Measurements from ENCODE around the gene DHRS4L2.
A peak's percentile ranks its signal among the peaks of the same experiment; 100 is the strongest.
"Not testable (repeated sequence)": the region's sequence is repeated elsewhere in the genome, so short reads cannot be mapped to it uniquely, and the experiment has no call there.

The DHRS4L2 gene

GRCh38 chr14:23988607-23989363 lies at the start of gene DHRS4L2:
DHRS4L2 (plus strand) TSS chr14:23988929; CDS start chr14:23988948, 19 bp downstream.
- peak; percentile 73 for DNase-seq

GRCh38 chr14:23939607-23940326 lies 49.0 kb upstream of the DHRS4L2 start:
- no peak for DNase-seq

GRCh38 chr14:23941230-23941629 lies 47.5 kb upstream of the DHRS4L2 start:
- no peak for DNase-seq

GRCh38 chr14:23941669-23942068 lies 47.1 kb upstream of the DHRS4L2 start:
- no peak for DNase-seq

- no peak for DNase-seq
Measured at GRCh38 chr14:23942587-23942986, 46.1 kb upstream of the DHRS4L2 start.

- DNase-seq, result not testable (repeated sequence)
Measured at GRCh38 chr14:23949069-23949468, 39.7 kb upstream of the DHRS4L2 start.

GRCh38 chr14:23950411-23951135 lies 38.2 kb upstream of the DHRS4L2 start:
- DNase-seq, result no peak

GRCh38 chr14:23951136-23951466 lies 37.6 kb upstream of the DHRS4L2 start:
- not testable (repeated sequence) for DNase-seq

- DNase-seq, result no peak
Measured at GRCh38 chr14:23951590-23952201, 37.0 kb upstream of the DHRS4L2 start.

GRCh38 chr14:23953116-23953463 lies 35.6 kb upstream of the DHRS4L2 start:
- DNase-seq, result not testable (repeated sequence)

GRCh38 chr14:23953464-23954278 lies 35.1 kb upstream of the DHRS4L2 start, which contains the start of gene DHRS4:
DHRS4 (plus strand) TSS chr14:23953770; CDS start chr14:23953789, 19 bp downstream.
- peak; percentile 86 for DNase-seq

GRCh38 chr14:23954279-23954614 lies 34.5 kb upstream of the DHRS4L2 start:
- DNase-seq, result not testable (repeated sequence)

GRCh38 chr14:23954965-23955364 lies 33.8 kb upstream of the DHRS4L2 start:
- DNase-seq, result not testable (repeated sequence)

GRCh38 chr14:23955811-23956210 lies 32.9 kb upstream of the DHRS4L2 start:
- DNase-seq, result not testable (repeated sequence)

GRCh38 chr14:23957913-23958569 lies 30.7 kb upstream of the DHRS4L2 start:
- not testable (repeated sequence) for DNase-seq

- DNase-seq, result not testable (repeated sequence)
Measured at GRCh38 chr14:23960899-23961298, 27.8 kb upstream of the DHRS4L2 start.

GRCh38 chr14:23961704-23962103 lies 27.0 kb upstream of the DHRS4L2 start:
- DNase-seq, result not testable (repeated sequence)

GRCh38 chr14:23969130-23969480 lies 19.6 kb upstream of the DHRS4L2 start:
- DNase-seq, result not testable (repeated sequence)

- peak; percentile 59 for DNase-seq
Measured at GRCh38 chr14:23969481-23970282, 19.0 kb upstream of the DHRS4L2 start.

- DNase-seq, result not testable (repeated sequence)
Measured at GRCh38 chr14:23970283-23970659, 18.5 kb upstream of the DHRS4L2 start.

GRCh38 chr14:23973178-23973577 lies 15.6 kb upstream of the DHRS4L2 start:
- not testable (repeated sequence) for DNase-seq
